Endothelial cell (in vitro differentiated cells): ENCODE measurements around the gene SLC39A7. TPM values are rescaled to one million over a fixed set of nuclear protein-coding genes. Genes with fewer than 3 reads are reported as not detected.

Experiments used
- DNase-seq: peaks from one replicate; pipeline ENCODE4 v3.0.0; 2021; ENCODE audit warnings: low spot score
- H3K27ac Mint-ChIP-seq: one replicate; pipeline ENCODE4 v1.8.0; 2021; ENCODE audit warnings: mixed read lengths, inconsistent platforms; ENCODE audit not compliant: unreplicated experiment
- H3K27me3 Mint-ChIP-seq: one replicate; pipeline ENCODE4 v1.8.0; 2021; ENCODE audit warnings: mild to moderate bottlenecking, moderate library complexity, mixed read lengths, inconsistent platforms; ENCODE audit not compliant: unreplicated experiment
- H3K36me3 Mint-ChIP-seq: one replicate; pipeline ENCODE4 v1.8.0; 2021; ENCODE audit warnings: mild to moderate bottlenecking, low read depth, mixed read lengths, inconsistent platforms; ENCODE audit not compliant: unreplicated experiment
- H3K4me1 Mint-ChIP-seq: one replicate; pipeline ENCODE4 v1.8.0; 2021; ENCODE audit warnings: mild to moderate bottlenecking, mixed read lengths, inconsistent platforms; ENCODE audit not compliant: unreplicated experiment
- H3K4me3 Mint-ChIP-seq: one replicate; pipeline ENCODE4 v1.8.0; 2021; ENCODE audit warnings: mild to moderate bottlenecking, mixed read lengths, inconsistent platforms; ENCODE audit not compliant: unreplicated experiment
- H3K9me3 Mint-ChIP-seq: one replicate; pipeline ENCODE4 v1.8.0; 2021; ENCODE audit warnings: mixed read lengths, inconsistent platforms; ENCODE audit not compliant: unreplicated experiment
- CTCF ChIP-seq: fragments of 200-600 bp; sonication (generic); IDR thresholded peaks from one replicate; pipeline ENCODE4 v1.5.0; 2021; ENCODE audit warnings: antibody characterized with exemption; ENCODE audit not compliant: unreplicated experiment
- total RNA-seq: library from RNA; stranded (reverse); fragmentation: NEBNext Ultra II Directional; extraction: Animal tissue kit (Norgen Biotek cat#: 25700); gene quantifications from one replicate; pipeline ENCODE4 v1.2.1, GENCODE V29; 2021; ENCODE audit not compliant: unreplicated experiment

The SLC39A7 gene
- total RNA-seq, 1 donor from 2014 or later: 108 TPM

GRCh38 chr6:33198159-33198852 lies 2.4 kb upstream of the SLC39A7 start:
- DNase-seq: no peak
- H3K4me1 Mint-ChIP-seq: peaks cover 44% of the 10 kb centered on the region
- H3K27ac Mint-ChIP-seq: no peak overlapping the region
- peak overlapping the region; percentile 84 for H3K4me3 Mint-ChIP-seq
- no peak for TF ChIP-seq CTCF
- H3K27me3 Mint-ChIP-seq: peaks cover 22% of the 10 kb centered on the region
- no peaks in the 10 kb centered on the region for H3K9me3 Mint-ChIP-seq
- H3K36me3 Mint-ChIP-seq: peaks cover 62% of the 10 kb centered on the region

DNA sequence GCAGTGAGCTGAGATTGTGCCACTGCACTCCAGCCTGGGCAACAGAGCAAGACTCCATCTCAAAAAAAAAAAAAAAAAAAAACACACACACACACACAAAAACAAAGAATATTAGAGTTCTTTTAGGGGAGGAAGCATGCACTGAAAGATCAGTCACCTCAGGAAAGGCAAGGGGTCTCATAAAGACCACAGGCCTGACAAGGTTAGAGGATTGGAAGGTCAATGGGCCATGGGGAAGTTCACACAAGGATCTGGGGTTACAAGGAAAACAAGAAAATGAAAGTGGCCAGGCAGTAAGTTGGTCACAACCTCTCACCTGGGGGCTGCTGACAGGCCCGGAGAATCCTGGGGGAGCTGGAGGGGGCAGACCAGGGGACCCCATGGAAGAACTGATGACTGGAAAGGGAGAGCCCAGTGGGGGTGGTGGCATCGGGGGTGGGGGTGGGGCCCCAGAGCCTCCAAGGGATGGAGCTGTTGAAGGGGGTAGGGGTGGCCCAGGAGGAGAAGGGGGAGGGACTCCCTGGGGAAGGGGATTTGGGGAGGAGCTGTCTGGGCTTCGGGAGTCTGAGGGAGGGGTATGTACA lies 1.7 kb upstream of the SLC39A7 start:
- no peak for DNase-seq
- H3K4me1 Mint-ChIP-seq: peaks cover 50% of the 10 kb centered on the region
- peaks cover 64% of the 10 kb centered on the region for H3K36me3 Mint-ChIP-seq
- H3K9me3 Mint-ChIP-seq: no peaks in the 10 kb centered on the region
- TF ChIP-seq CTCF: no peak
- peak overlapping the region; percentile 93 for H3K4me3 Mint-ChIP-seq
- H3K27ac Mint-ChIP-seq: peak overlapping the region; percentile 84
- peaks cover 22% of the 10 kb centered on the region for H3K27me3 Mint-ChIP-seq

DNA sequence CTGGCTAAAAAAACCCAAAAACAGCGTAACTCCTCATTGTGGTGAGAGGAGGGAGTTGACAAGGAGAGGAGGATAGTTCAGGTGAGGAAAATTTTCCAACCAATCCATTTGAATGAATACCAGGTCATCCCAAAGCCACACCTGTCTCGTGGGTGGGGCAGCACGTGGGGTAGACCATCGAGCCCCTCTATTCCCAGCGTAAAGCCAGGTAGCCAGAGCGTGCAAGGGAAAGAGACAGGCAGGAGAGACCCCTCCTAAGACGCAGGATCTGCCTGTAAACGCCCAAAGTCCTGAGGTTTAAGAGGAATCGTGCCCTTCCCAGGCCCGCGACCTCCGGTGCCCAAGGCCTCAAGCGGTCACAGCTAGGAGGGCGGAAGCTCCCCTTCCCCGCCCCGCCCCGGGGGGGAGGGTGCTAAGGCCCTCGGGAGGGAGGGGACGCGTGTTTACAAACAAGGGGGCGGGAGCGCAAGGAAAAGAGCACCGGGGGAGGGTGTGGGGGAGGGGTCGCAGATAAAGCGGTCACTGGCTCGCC lies 914 bp upstream of the SLC39A7 start:
- H3K9me3 Mint-ChIP-seq: no peaks in the 10 kb centered on the region
- peak overlapping the region; percentile 93 for H3K4me3 Mint-ChIP-seq
- peaks cover 20% of the 10 kb centered on the region for H3K27me3 Mint-ChIP-seq
- H3K27ac Mint-ChIP-seq: peak overlapping the region; percentile 84
- peaks cover 63% of the 10 kb centered on the region for H3K36me3 Mint-ChIP-seq
- TF ChIP-seq CTCF: no peak
- DNase-seq: no peak
- peaks cover 54% of the 10 kb centered on the region for H3K4me1 Mint-ChIP-seq

DNA sequence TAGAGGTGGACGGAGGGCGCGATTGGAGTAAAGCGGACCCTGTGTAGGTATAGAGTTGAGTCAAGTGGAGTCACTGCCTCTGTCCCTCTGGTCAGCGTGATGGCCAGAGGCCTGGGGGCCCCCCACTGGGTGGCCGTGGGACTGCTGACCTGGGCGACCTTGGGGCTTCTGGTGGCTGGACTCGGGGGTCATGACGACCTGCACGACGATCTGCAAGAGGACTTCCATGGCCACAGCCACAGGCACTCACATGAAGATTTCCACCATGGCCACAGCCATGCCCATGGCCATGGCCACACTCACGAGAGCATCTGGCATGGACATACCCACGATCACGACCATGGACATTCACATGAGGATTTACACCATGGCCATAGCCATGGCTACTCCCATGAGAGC lies 479 bp downstream of the SLC39A7 start:
- no peak for TF ChIP-seq CTCF
- DNase-seq: no peak
- Mint-ChIP-seq H3K4me3 (peak overlapping the region; percentile 100), H3K27ac (peak overlapping the region; percentile 98), H3K9me3 (no peaks in the 10 kb centered on the region), H3K27me3 (peaks cover 19% of the 10 kb centered on the region), H3K36me3 (peaks cover 49% of the 10 kb centered on the region), H3K4me1 (peaks cover 66% of the 10 kb centered on the region)

DNA sequence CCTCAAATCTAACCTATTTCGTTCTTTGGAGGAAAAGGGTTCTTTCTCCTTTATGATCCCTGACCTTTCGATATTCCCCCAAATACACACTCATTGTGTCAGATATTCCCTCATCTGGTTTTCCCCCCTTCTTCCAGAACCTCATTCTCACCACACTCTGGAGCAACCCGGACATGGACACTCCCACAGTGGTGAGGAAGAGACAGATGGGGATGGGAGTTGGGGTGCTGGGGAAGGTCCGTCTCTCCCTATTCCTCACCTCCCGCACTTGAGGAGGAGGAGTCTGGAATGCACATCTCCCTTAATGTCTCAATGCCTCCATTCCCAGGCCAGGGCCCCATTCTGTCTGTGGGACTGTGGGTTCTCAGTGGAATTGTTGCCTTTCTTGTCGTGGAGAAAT lies 1.3 kb downstream of the SLC39A7 start:
- TF ChIP-seq CTCF: no peak
- peaks cover 43% of the 10 kb centered on the region for H3K36me3 Mint-ChIP-seq
- H3K4me3 Mint-ChIP-seq: peak overlapping the region; percentile 100
- H3K4me1 Mint-ChIP-seq: peaks cover 70% of the 10 kb centered on the region
- peaks cover 19% of the 10 kb centered on the region for H3K27me3 Mint-ChIP-seq
- no peak for DNase-seq
- peak overlapping the region; percentile 90 for H3K27ac Mint-ChIP-seq
- H3K9me3 Mint-ChIP-seq: no peaks in the 10 kb centered on the region
